OCI-LY7 (cell line): ENCODE measurements around the gene KCNK7.

Source experiments
- EZH2phosphoT487 ChIP-seq: fragments of 200-600 bp; sonication (generic); IDR thresholded peaks from 2 replicates; pipeline ENCODE4 v1.6.1; 2018; ENCODE audit warnings: low read depth, borderline replicate concordance, mild to moderate bottlenecking, mixed run types, antibody characterized with exemption, low read length, moderate library complexity, mixed read lengths
- TF ChIP-seq, protein P1 (sequence below): fragments of 200-600 bp; sonication (generic); conservative IDR thresholded peaks from 2 replicates; pipeline ENCODE4 v1.5.1; 2014; ENCODE audit warnings: mild to moderate bottlenecking, antibody characterized with exemption, low read length, moderate library complexity, mixed read lengths

DNA sequence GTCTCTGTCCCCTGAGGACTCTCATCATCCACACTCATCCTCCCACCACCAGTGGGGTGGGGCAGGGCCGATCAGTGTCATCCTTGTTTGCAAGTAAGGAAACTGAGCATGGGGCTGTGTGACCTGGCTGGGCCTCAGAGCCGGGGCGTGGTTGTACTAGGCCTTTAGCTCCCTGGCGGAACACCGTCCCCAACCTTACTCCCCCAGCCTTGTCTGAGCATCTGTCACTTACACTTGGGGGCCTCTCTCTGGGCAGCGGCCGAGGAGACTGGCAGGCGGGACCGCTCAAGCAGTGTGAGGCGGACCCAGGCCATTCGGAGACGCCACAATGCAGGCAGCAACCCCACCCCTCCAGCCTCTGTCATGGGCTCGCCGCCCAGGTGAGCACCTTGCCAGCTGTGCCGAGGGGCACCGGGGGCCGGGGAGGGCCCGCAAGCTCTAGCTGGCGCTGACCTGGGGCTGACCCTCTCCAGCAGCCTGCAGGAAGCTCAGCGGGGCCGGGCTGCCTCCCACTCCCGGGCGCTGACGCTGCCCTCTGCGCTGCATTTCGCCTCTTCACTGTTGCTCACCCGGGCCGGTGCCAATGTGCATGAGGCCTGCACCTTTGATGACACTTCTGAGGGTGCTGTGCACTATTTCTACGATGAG lies 23.8 kb upstream of the KCNK7 start:
- TF ChIP-seq, protein P1, sequence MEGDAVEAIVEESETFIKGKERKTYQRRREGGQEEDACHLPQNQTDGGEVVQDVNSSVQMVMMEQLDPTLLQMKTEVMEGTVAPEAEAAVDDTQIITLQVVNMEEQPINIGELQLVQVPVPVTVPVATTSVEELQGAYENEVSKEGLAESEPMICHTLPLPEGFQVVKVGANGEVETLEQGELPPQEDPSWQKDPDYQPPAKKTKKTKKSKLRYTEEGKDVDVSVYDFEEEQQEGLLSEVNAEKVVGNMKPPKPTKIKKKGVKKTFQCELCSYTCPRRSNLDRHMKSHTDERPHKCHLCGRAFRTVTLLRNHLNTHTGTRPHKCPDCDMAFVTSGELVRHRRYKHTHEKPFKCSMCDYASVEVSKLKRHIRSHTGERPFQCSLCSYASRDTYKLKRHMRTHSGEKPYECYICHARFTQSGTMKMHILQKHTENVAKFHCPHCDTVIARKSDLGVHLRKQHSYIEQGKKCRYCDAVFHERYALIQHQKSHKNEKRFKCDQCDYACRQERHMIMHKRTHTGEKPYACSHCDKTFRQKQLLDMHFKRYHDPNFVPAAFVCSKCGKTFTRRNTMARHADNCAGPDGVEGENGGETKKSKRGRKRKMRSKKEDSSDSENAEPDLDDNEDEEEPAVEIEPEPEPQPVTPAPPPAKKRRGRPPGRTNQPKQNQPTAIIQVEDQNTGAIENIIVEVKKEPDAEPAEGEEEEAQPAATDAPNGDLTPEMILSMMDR, result no peak
- no peak for TF ChIP-seq EZH2phosphoT487
